Body of pancreas (tissue), 4 donors: ENCODE results near the gene C6orf15.

Experiments used
- POLR2A ChIP-seq, 3 donors: fragments of 450-650 bp; IDR thresholded peaks; one replicate each; pipeline ENCODE4 v1.6.1; 2016; ENCODE audit warnings: antibody characterized with exemption in 3 of 3, mild to moderate bottlenecking in 2 of 3
- TF ChIP-seq, protein P1 (sequence below), 7 experiments: fragments of 450-650 bp in 4 of 7; fragments of 200-600 bp in 3 of 7; sonication (generic) in 3 of 7; IDR thresholded peaks; one replicate each; pipeline ENCODE4 v1.5.1; 2016 to 2019; ENCODE audit warnings: antibody characterized with exemption in 7 of 7

DNA sequence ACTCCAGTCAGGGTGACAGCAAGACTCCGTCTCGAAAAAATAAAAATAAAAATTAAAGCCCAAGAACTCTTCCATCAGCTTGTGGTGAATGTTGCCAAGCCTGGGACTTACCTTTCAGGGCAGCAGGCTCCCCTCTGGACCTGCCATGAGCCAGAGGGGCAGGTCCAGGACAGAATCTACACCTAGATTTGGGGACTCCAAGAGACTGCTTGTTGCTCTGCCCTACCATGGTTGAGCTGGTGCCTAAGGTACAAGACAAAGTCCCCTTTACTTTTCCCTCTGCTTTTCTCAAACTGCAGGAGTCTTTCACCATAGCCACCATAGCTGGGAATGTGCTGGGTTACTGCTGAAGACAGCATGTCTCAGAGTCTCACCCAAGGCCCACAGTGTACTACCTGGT is 9.2 kb downstream of the C6orf15 start:
- TF ChIP-seq, protein P1, sequence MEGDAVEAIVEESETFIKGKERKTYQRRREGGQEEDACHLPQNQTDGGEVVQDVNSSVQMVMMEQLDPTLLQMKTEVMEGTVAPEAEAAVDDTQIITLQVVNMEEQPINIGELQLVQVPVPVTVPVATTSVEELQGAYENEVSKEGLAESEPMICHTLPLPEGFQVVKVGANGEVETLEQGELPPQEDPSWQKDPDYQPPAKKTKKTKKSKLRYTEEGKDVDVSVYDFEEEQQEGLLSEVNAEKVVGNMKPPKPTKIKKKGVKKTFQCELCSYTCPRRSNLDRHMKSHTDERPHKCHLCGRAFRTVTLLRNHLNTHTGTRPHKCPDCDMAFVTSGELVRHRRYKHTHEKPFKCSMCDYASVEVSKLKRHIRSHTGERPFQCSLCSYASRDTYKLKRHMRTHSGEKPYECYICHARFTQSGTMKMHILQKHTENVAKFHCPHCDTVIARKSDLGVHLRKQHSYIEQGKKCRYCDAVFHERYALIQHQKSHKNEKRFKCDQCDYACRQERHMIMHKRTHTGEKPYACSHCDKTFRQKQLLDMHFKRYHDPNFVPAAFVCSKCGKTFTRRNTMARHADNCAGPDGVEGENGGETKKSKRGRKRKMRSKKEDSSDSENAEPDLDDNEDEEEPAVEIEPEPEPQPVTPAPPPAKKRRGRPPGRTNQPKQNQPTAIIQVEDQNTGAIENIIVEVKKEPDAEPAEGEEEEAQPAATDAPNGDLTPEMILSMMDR (IDR thresholded peaks at IDR 0.05), result no peak
- no peak for TF ChIP-seq POLR2A (IDR thresholded peaks at IDR 0.05)
